HTR-8/SVneo (cell line): Measurements from ENCODE around the gene TOMM40.
"Not testable (repeated sequence)": the region's sequence is repeated elsewhere in the genome, so short reads cannot be mapped to it uniquely, and the experiment has no call there.

ENCODE experiments used
- DNase-seq: peaks from one replicate; pipeline ENCODE4 v3.0.0; 2011; ENCODE audit warnings: low spot score, mixed read lengths; ENCODE audit not compliant: insufficient read length
- FAIRE-seq: peaks from 2 replicates; lab custom pipeline; 2011; peaks lifted over from hg19 to GRCh38; lab: Jason Lieb, UNC

The TOMM40 gene

DNA sequence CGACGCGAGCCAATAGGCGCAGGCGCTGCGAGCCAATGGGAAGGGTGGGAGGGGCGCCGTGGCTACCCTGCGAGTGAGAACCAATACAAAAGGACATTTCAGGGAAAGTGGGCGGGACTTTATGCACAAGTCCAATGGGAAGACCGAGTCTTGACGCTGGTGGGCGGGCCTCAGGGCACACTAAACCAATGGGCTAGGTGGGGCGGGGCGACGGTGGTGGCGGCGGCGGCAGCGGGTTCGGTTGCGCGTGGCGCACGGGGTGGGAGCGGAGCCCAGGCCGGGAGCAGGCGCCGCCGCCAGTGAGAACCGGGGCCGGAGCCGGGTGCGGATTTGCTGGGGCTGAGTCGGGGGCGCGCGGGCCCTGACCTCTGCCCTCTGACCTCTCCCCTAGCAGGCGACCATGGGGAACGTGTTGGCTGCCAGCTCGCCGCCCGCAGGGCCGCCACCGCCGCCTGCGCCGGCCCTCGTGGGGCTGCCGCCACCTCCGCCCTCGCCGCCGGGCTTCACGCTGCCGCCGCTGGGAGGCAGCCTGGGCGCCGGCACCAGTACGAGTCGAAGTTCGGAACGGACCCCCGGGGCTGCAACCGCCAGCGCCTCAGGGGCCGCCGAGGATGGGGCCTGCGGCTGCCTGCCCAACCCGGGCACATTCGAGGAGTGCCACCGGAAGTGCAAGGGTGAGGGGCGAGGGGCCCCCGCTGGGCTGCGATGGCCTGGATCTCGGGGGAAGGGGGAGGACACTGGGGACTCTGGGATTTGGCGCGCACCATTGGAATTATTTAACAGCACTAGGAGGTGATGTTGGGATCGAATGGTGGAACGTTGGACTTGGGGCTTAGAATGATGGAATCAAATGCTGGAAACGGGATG, at the start of gene TOMM40:
Gene TOMM40 (plus strand): TSS at position 239 of the 867 bp plus-strand sequence. CDS start 162 bp downstream, at position 401.
- DNase-seq (no peak), FAIRE-seq (no peak)

DNA sequence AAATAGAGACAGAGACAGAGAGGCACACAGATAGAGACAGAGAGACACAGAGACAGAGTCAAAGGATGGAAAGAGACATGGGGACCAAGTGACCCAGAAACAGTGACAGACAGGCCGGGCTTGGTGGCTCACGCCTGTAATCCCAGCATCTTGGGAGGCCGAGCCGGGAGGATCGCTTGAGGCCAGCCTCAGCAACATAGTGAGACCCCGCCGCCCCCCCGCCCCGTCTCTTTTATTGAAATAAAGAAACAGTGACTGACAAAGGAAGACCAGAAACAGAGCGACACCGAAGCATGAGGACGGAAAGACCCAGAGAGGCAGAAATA, 45.8 kb upstream of the TOMM40 start:
- DNase-seq (no peak), FAIRE-seq (no peak)

DNA sequence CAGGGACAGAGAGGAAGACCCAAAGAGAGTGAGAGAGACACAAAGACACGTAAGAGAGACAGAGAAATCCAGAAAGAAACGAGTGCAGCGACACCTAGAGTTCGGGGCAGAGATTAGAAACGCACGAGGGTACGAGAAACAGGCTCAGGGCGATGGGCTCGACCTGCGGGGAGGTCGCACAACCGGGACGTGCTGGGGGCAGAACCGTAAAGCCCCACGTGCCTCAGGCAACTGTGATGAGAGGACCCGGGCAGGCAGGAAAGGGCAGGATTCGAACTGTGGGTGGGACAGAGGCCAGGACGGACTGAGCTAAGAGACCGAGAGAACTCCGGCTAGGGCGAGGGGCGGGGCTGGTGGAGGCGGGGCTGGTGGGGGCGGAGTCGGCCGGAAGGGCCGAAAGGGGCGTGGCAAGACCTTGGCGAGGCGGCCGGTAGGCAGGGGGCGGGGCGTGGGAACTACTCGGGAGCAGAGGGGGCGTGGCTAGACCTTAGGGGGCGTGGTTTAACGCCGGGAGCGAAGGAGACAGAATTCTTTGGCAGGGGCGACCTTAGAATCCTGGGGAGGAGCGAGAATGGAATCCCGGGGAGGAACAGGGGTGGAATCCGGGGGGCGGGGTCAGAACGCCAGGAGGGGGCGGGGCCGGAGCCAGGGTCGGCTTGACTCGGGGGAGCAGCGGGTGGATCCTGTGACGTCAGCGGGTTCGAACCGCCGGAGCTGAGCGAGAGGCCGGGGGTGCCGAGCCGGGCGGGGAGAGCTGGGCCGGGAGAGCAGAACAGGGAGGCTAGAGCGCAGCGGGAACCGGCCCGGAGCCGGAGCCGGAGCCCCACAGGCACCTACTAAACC, 45.2 kb upstream of the TOMM40 start, which contains the start of gene NECTIN2:
Gene NECTIN2 (plus strand): TSS at position 686 of the 843 bp plus-strand sequence. CDS start 229 bp downstream, outside the sequence.
- peak; percentile 96 for FAIRE-seq

DNA sequence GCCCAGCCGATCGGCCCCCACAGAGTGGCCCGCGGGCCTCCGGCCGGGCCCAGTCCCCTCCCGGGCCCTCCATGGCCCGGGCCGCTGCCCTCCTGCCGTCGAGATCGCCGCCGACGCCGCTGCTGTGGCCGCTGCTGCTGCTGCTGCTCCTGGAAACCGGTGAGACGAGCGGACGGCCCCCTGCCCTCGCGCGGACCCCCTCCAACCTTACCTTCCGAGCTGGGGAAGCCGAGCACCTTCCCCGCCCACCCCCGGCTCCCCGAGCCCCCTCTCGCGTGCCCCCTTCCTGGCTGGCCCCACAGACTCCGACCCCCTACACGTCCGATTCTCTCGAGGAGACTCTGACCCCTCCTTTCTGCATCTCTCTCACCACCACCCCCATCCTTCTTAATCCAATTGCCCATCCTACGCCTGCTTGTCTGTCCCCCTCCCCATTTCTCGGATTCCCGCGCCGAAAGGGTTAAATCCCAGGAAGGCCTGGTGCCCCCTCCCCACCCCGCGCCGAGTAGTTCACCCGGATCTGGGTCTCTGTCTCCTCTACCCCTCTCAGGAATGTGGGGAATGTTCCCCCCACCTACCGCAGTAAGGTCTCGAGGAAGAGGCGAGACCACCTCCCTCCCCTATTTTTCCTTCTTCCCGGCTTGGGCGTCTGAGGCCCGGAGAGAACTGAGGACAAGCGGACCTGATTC, 44.5 kb upstream of the TOMM40 start:
- no peak for DNase-seq
- FAIRE-seq: no peak

More for the DNA sequence above, 45.2 kb upstream of the TOMM40 start, which contains the start of gene NECTIN2:
- peak; percentile 98 for DNase-seq

DNA sequence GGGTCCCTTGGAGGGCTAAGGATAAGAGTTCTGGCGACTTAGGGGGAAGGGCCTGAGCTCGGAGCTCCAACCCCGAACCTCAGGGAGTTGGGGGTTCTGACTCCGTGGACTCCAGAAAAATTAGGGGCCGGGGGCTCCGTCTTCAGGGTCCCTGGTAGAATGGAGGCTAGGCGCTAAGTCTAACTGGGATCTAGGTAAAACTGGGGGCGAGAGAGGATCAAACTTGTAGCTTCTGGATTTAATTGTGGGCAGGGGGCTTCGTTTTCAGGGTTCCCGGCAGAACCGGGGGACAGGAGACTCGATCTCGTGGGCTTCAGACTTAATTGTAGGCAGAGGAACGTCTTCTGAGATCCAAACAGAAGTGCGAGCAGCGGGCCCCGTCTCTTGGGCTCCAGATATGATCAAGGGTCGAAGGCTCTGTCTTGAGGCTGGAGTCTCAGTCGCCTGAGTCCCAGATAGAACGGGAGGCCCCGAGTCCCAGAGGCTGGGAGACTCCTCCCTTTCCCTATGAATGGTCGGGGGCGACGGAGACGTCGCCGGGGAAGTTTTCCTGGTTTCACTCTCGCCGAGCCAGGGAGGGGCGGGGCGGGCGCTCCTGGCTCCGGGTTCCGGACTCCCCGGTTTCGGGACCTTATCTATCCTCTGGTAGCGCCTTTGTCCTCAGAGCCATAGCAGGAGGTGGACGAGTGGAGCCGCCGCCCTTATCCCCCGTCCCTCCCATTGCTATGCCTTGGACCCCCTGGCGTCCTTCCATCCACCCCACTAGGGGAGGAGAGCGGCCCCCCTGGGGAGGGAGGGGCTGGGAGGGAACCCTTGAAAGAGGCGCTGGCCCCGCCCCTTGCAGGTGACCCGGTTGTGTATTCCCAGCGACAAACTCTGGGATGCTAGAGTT, 43.7 kb upstream of the TOMM40 start:
- FAIRE-seq: no peak

DNA sequence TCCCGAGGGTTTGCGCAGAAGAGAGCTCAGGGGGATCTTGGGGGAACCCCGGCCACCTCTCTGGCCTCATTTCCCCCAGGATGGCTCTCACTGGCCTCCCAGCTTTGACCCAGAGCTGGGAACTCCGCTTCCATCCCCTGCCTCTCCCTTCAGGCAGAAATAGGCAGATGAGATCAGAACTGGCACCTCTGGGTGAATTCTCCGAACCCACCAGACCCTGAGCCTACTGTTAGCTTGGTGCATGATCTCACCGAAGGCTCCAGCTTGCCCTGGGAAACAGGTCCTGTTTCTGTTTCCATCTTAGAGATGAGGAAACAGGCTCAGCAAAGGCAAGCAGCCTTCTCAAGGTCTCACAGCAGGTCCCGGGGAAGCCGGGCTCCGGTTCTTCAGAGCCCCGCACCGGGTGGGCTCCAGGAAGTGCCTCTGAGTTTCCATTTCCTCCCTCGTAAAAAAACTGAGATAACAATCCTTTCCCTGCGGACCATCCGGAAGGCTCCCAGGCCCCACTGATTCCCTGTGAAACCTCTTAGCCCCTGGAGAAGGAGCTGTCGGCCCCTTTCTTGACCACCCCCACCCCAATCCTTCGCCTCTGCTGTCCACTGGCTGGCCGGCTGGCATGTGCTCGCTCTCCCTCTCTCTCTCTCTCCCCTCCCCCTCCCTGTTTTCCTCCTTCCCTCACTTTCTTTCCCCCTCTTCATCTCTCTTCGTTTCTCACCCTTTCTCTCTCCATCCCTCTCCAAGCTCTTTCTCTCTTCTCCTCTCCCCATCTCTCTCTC, 42.8 kb upstream of the TOMM40 start:
- DNase-seq (no peak), FAIRE-seq (peak; percentile 51)

More for the DNA sequence above, 43.7 kb upstream of the TOMM40 start:
- DNase-seq: peak; percentile 57

DNA sequence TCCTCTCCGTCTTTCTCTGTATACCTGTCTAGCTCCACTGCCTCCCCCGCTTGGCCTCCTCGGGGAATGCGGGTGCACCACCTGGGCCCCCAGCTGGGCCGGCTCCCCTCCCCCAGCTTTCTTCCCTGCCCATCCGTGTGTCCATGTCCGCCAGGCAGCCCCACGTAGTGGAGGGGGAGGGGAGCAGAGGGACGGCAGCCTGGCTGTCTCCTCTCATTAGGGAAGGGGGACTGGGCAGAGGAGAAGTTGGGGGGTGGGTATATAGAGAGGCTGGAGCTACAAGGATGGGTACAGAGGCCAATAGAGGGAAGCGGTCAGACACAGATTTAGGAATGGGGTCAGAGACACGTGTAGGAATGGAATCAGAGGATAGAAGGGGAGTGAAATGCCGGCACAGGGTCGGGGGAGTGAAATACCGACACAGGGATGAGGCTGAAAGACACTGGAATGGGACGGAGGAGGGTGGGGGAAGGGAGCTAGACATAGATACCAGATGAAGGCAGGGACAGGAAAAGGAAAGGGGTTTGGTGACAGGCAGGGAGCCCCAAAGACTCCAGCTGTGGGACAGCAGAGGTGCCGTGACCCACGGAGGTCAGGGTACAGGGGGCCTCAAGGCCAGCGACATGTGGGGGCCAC, 42.1 kb upstream of the TOMM40 start:
- no peak for DNase-seq
- no peak for FAIRE-seq

DNA sequence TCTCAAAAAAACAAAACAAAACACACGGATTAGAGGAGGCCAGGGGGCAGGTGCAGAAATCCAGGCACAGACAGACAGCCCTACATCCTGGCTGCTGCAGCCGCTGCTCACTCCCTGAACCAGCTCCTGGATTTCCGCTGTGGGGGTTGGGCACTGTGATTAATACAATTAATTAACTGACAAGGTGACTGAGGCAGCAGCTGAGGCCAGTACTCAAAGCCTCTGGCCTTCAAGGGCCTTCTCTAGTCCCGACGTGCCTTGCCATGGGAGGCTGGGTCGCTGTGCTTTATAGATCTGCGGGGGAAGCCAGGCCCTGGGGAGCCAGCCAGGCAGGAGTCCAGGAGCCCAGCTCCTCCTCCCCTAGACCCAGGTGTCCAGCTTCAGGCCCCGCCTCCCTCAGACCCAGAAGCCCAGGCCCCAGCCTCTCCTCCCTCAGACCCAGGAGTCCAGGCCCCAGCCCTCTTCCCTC, 40.4 kb upstream of the TOMM40 start:
- FAIRE-seq (no peak), DNase-seq (no peak)

DNA sequence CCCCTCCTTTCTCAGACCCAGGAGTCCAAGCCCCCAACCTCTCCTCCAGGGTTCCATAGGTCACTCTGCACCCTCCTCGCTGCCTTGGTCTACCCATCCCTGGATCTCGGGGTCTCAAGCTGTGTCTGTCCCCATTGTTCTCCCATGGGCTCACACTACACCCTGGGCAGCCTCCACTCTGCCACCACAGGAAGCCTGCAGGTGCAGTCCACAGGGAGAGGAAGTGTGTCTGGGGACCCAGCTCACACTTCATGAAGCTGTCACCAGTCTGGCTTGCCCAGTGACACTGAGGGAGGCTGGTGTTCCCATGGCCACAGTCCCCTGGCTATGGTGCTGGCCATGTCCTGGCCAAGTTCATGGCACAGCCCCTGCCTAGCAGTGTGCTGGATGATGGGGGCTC, 39.6 kb upstream of the TOMM40 start:
- no peak for DNase-seq
- FAIRE-seq: no peak

DNA sequence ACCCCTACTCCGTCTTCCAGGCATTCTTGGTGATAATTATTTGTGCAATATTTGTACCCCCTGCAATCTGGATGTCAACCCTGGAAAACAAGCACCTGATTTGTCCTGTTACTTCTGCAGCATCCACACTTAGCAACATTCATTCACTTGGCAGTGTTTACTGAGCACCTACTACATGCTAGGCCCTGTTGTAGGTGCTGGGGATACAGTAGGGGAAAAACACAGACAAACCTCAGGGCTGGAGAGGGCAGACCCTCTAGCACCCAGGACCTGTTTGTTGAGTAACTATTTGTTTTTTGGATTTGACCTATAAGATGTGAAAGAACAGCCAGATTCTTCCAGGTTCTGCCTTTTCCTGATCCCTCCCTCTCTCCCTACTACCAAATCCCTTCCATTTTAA, 35.4 kb upstream of the TOMM40 start:
- no peak for FAIRE-seq
- no peak for DNase-seq

DNA sequence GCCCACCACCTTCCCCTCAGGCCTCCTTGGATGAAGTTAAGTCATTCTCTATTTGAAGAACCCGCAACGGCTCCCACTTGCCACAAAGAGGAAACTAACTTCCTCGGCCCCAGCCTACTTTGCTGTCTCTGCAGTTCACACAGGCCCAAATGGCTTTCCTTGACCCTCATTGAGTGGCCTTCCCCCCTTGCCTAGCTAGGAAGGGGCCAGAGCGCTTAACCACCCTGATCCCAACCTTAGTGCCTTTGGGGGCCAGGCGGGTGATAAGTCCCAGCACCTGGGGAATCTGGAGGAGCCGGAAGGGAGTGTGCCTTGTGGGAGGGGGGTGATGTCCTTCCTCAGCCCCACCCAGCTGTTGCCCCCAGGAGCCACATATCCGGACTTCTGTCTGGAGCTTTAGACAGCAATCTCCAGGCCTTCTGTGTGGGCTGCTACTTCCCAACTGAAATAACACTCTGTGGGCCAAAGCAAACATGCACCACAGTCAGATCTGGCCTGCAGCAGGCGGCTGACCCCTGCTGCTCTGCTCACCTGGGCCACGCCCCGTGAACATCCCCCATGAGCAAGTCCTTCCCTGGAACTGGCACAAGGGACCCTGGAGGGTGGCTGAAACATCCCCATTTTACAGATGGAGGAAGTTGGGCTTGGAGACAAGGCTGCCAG, 34.5 kb upstream of the TOMM40 start:
- no peak for FAIRE-seq

DNA sequence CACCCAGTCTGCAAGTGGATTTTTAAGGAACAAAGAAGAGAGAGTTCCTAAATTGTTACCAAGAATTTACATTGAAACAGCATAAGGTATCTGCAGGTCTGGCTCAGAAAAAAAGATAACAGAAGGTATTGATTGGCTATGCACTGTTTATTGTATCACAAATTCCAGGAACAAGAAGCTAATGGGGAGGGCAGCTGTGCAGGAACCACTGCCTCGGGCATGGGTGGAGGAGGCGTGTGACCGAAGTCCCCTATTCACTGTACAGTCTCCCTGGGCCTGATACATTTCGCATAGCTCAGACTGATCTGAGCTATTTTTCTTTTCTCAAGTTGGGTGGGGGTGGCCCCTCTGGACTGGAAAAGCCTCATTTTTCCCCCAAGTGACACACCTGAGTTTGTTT, 33.2 kb upstream of the TOMM40 start:
- FAIRE-seq (no peak), DNase-seq (no peak)

More for the DNA sequence above, 34.5 kb upstream of the TOMM40 start:
- no peak for DNase-seq

DNA sequence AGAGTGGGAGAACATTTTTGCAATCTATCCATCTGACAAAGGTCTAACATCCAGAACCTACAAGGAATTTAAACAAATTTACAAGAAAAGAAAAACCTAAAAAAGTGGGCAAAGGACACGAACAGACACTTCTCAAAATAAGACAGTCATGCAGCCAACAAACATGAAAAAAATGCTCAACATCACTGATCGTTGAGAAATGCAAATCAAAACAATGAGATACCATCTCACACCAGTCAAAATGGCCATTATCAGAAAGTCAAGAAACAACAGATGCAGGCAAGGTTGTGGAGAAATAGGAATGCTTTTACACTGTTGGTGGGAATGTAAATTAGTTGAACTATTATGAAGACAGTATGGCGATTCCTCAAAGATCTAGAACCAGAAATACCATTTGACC, 29.5 kb upstream of the TOMM40 start:
- FAIRE-seq, DNase-seq: not testable (repeated sequence)

DNA sequence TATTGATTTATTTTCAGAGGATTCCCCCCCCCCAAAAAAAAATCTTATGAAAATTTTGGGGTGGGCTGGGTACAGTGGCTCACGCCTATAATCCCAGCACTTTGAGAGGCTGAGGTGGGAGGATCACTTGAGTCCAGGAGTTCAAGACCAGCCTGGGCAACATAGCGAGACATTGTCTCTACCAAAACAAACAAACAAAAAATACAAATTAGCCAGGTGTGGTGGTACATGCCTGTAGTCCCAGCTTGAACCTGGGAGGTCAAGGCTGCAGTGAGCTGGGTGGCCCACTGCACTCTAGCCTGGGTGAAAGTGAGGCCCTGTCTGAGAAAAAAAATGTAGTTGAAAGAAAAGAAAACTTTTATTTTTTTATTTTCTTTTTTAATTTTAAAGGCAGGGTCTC, 27.1 kb upstream of the TOMM40 start:
- DNase-seq: no peak
- no peak for FAIRE-seq

DNA sequence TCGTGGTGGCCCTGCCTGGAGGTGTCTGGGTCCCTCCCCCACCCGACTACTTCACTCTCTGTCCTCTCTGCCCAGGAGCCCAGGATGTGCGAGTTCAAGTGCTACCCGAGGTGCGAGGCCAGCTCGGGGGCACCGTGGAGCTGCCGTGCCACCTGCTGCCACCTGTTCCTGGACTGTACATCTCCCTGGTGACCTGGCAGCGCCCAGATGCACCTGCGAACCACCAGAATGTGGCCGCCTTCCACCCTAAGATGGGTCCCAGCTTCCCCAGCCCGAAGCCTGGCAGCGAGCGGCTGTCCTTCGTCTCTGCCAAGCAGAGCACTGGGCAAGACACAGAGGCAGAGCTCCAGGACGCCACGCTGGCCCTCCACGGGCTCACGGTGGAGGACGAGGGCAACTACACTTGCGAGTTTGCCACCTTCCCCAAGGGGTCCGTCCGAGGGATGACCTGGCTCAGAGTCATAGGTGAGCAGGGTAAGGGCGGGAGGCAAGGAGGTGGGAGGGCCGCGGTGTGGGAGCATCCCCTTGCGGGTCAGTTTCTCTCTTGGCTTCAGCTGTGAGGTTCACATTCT, 25.8 kb upstream of the TOMM40 start:
- no peak for FAIRE-seq

DNA sequence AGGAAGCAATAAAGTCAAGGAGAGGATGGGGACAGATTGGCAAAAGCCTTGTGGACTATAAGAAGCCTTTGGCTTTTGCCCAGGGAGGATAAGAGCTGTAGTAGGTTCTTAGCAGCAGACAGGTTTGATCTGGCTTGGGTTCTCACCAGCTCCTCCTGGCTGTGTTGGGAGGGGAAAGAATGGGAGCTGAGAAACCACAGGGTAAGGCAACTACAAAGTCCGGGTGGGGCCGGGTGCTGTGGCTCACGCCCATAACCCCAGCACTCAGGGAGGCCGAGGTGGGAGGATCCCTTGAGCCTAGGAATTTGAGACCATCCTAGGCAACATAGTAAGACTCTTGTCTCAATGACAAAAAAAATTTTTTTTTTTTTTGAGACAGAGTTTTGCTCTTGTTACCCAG, 24.4 kb upstream of the TOMM40 start:
- FAIRE-seq (no peak), DNase-seq (no peak)

More for the DNA sequence above, 25.8 kb upstream of the TOMM40 start:
- DNase-seq: no peak

DNA sequence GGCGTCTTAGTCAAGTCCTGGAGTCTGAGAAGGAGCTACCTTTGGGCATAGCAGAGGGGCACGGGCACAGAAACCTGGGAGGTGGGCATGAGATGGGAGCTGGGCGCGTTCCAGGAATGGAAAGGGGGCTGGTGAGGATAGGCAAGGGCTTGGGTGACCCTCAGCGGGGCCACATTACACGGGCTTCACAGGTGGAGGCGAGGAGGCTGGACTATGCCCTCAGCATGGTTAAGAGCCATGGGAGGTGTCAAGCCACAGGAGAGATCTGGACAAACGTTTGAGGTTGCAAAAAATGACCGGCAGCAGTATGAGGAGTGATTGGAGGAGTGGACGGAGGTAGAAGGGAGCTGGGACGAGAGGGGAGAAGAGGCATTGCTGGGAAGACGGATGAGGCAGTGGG, 23.5 kb upstream of the TOMM40 start:
- FAIRE-seq (no peak), DNase-seq (no peak)
